HCT116 (cell line): ENCODE results near the gene PLPPR2. TPM values are rescaled to one million over a fixed set of nuclear protein-coding genes. Genes with fewer than 3 reads are reported as not detected.

ENCODE experiments used
- ATAC-seq: fragments of 200-7000 bp; cut with Tn5 transposase; 2 replicates; pipeline ENCODE4 v1.9.1; 2020; ENCODE audit warnings: mild to moderate bottlenecking, moderate library complexity
- BruUV-seq: library from RNA; stranded (reverse); fragments of 400-500 nt; replicated peaks from 2 replicates; lab custom pipeline; 2021; lab: Mats Ljungman, UMichigan
- CTCF ChIA-PET: fragments of 300-600 bp; sonication (Branson Sonifier 250); formaldehyde crosslinking; loops from one replicate; lab custom pipeline; 2021; ENCODE audit warnings: antibody characterized with exemption; lab: Charles Lee
- POLR2A ChIA-PET: fragments of 300-600, 350-600 bp; sonication (Branson Sonifier 250); formaldehyde crosslinking; loops from one replicate; lab custom pipeline; 2021; ENCODE audit warnings: antibody characterized with exemption; lab: Charles Lee
- RAD21 ChIA-PET, 2 experiments: fragments of 300-600 bp; sonication (Branson Sonifier 250); formaldehyde crosslinking; loops; one replicate each; lab custom pipeline; 2023; ENCODE audit warnings: low total read pairs in 2 of 2; ENCODE audit not compliant: uncharacterized antibody in 2 of 2, unreplicated experiment in 2 of 2, low non-redundant PET in 1 of 2; lab: Charles Lee
- DNase-seq: peaks from one replicate; pipeline ENCODE4 v3.0.0-alpha.2; 2010; ENCODE audit warnings: low read depth, low spot score
- H2AFZ ChIP-seq: fragments of 200-600 bp; shearing (Covaris generic), sonication (generic); 2 replicates; pipeline ENCODE4 v1.6.1; 2017; ENCODE audit warnings: low read depth, mixed run types, mixed read lengths, antibody characterized with exemption, low read length; ENCODE audit not compliant: poor library complexity, severe bottlenecking
- H3K27ac ChIP-seq: 2 replicates; pipeline ENCODE4 v1.5.1; 2012; ENCODE audit warnings: low read depth, low read length
- H3K27me3 ChIP-seq: fragments of 200-600 bp; sonication (generic); 2 replicates; pipeline ENCODE4 v1.6.1; 2016; ENCODE audit warnings: mixed run types, low read length, mixed read lengths; ENCODE audit not compliant: insufficient read depth
- H3K36me3 ChIP-seq, 2 experiments: fragments of 200-500 bp in 1 of 2; fragments of 200-600 bp in 1 of 2; sonication (Bioruptor generic) in 1 of 2; sonication (generic) in 1 of 2; 2 replicates each; pipeline versions ENCODE4 v1.5.1 to v1.6.1; 2014 to 2016; ENCODE audit warnings: low read length in 2 of 2, inconsistent platforms in 1 of 2, mixed read lengths in 1 of 2, mixed run types in 1 of 2; ENCODE audit not compliant: insufficient read depth in 2 of 2, control insufficient read depth in 1 of 2
- H3K4me1 ChIP-seq, 2 experiments: fragments of 200-600 bp in 1 of 2; sonication (generic) in 1 of 2; 2 replicates each; pipeline versions ENCODE4 v1.5.1 to v1.6.1; 2012 to 2017; ENCODE audit warnings: low read length in 2 of 2, inconsistent platforms in 1 of 2, mild to moderate bottlenecking in 1 of 2, mixed read lengths in 1 of 2, mixed run types in 1 of 2, moderate library complexity in 1 of 2; ENCODE audit not compliant: insufficient read depth in 2 of 2, control insufficient read depth in 1 of 2
- H3K4me2 ChIP-seq: fragments of 200-600 bp; sonication (generic); 2 replicates; pipeline ENCODE4 v1.6.1; 2017; ENCODE audit warnings: mixed run types, low read length, mixed read lengths
- H3K4me3 ChIP-seq, 2 experiments: fragments of 200-600 bp in 1 of 2; sonication (generic) in 1 of 2; replicated peaks in 1 of 2; 2 replicates each; pipeline ENCODE4 v1.5.1; 2011 to 2016; ENCODE audit warnings: low read length in 2 of 2, control low read depth in 1 of 2, low read depth in 1 of 2, mild to moderate bottlenecking in 1 of 2, mixed read lengths in 1 of 2, mixed run types in 1 of 2
- H3K79me2 ChIP-seq: fragments of 200-600 bp; sonication (generic); 2 replicates; pipeline ENCODE4 v1.6.1; 2017; ENCODE audit warnings: mild to moderate bottlenecking, mixed run types, low read length, moderate library complexity, mixed read lengths; ENCODE audit not compliant: insufficient read depth
- H3K9ac ChIP-seq: fragments of 200-600 bp; sonication (generic); 2 replicates; pipeline ENCODE4 v1.6.1; 2016; ENCODE audit warnings: low read length, mixed read lengths
- H3K9me2 ChIP-seq: fragments of 200-600 bp; sonication (generic), shearing (Covaris generic); 2 replicates; pipeline ENCODE4 v1.6.1; 2017; ENCODE audit warnings: mixed run types, mild to moderate bottlenecking, moderate library complexity; ENCODE audit not compliant: insufficient read depth
- H3K9me3 ChIP-seq, 2 experiments: fragments of 200-500 bp in 1 of 2; fragments of 200-600 bp in 1 of 2; sonication (Bioruptor generic) in 1 of 2; sonication (generic) in 1 of 2; 2 replicates each; pipeline ENCODE4 v1.6.1; 2014 to 2017; ENCODE audit warnings: low read length in 2 of 2, mixed read lengths in 2 of 2, inconsistent platforms in 1 of 2, low read depth in 1 of 2, mild to moderate bottlenecking in 1 of 2, mixed run types in 1 of 2, moderate library complexity in 1 of 2; ENCODE audit not compliant: control insufficient read depth in 1 of 2, insufficient read depth in 1 of 2
- H4K20me1 ChIP-seq: fragments of 200-600 bp; sonication (generic), shearing (Covaris generic); 2 replicates; pipeline ENCODE4 v1.6.1; 2017; ENCODE audit warnings: mixed run types, mild to moderate bottlenecking, moderate library complexity; ENCODE audit not compliant: insufficient read depth
- CBX3 ChIP-seq: IDR thresholded peaks from 2 replicates; pipeline ENCODE4 v1.6.1; 2012; ENCODE audit warnings: low read depth
- CEBPB ChIP-seq: IDR thresholded peaks from 2 replicates; pipeline ENCODE4 v1.6.1; 2012; ENCODE audit warnings: low read depth
- ELF1 ChIP-seq: IDR thresholded peaks from 2 replicates; pipeline ENCODE4 v1.6.1; 2012; ENCODE audit warnings: low read depth, borderline replicate concordance
- EZH2 ChIP-seq: fragments of 200-600 bp; sonication (generic); IDR thresholded peaks from 2 replicates; pipeline ENCODE4 v1.6.1; 2017; ENCODE audit warnings: antibody characterized with exemption, mixed run types
- EZH2phosphoT487 ChIP-seq: fragments of 200-600 bp; IDR thresholded peaks from 2 replicates; pipeline ENCODE4 v1.6.1; 2018; ENCODE audit warnings: antibody characterized with exemption, borderline replicate concordance
- FOSL1 ChIP-seq: IDR thresholded peaks from 2 replicates; pipeline ENCODE4 v1.6.1; 2012; ENCODE audit warnings: low read depth
- JUND ChIP-seq: IDR thresholded peaks from 2 replicates; pipeline ENCODE4 v1.6.1; 2012
- POLR2A ChIP-seq: IDR thresholded peaks from 2 replicates; pipeline ENCODE4 v1.7.0; 2011; ENCODE audit warnings: borderline replicate concordance; ENCODE audit not compliant: insufficient read depth, insufficient read length; ENCODE audit errors: extremely low read depth
- RAD21 ChIP-seq: IDR thresholded peaks from 2 replicates; pipeline ENCODE4 v1.6.1; 2012; ENCODE audit warnings: low read depth, mild to moderate bottlenecking
- SIN3A ChIP-seq: IDR thresholded peaks from 2 replicates; pipeline ENCODE4 v1.6.1; 2012; ENCODE audit warnings: low read depth
- SP1 ChIP-seq: IDR thresholded peaks from 2 replicates; pipeline ENCODE4 v1.6.1; 2012; ENCODE audit warnings: low read depth
- SRF ChIP-seq: IDR thresholded peaks from 2 replicates; pipeline ENCODE4 v1.6.1; 2012; ENCODE audit warnings: low read depth
- TCF7L2 ChIP-seq: IDR thresholded peaks from 2 replicates; pipeline ENCODE4 v1.7.0; 2011; ENCODE audit warnings: borderline replicate concordance, inconsistent platforms; ENCODE audit not compliant: insufficient read depth, insufficient read length; ENCODE audit errors: extremely low read depth
- YY1 ChIP-seq: IDR thresholded peaks from 2 replicates; pipeline ENCODE4 v1.6.1; 2011; ENCODE audit warnings: low read length, low read depth, moderate library complexity, mild to moderate bottlenecking; ENCODE audit not compliant: insufficient replicate concordance; ENCODE audit errors: extremely low read depth
- ZFX ChIP-seq: fragments of 450-650 bp; IDR thresholded peaks from 2 replicates; pipeline ENCODE4 v1.6.1; 2017
- ZNF274 ChIP-seq: fragments of 200-500 bp; sonication (Bioruptor generic); IDR thresholded peaks from 2 replicates; pipeline ENCODE4 v1.6.1; 2014; ENCODE audit warnings: mild to moderate bottlenecking, low read depth, low read length, inconsistent platforms
- intact Hi-C: fragments of 100-400 bp; cut with micrococcal nuclease; formaldehyde crosslinking; loops from 2 replicates; pipeline ENCODE4 v1.10.0; 2022
- total RNA-seq: library from RNA; stranded (reverse); gene quantifications from one replicate; pipeline ENCODE4 v1.2.1, GENCODE V29; 2021; ENCODE audit not compliant: unreplicated experiment
- TF ChIP-seq, protein P1 (sequence below): IDR thresholded peaks from 2 replicates; pipeline ENCODE4 v1.6.1; 2012
- TF ChIP-seq, protein P2 (sequence below), 3 experiments: fragments of 200-600 bp in 1 of 3; sonication (generic) in 1 of 3; IDR thresholded peaks in 2 of 3; conservative IDR thresholded peaks in 1 of 3; 2 replicates each; pipeline ENCODE4 v1.5.1; 2012 to 2017; ENCODE audit warnings: low read depth in 2 of 3, low read length in 2 of 3, antibody characterized with exemption in 1 of 3, borderline replicate concordance in 1 of 3, control low read depth in 1 of 3, mild to moderate bottlenecking in 1 of 3, mixed read lengths in 1 of 3, mixed run types in 1 of 3, moderate library complexity in 1 of 3; ENCODE audit not compliant: insufficient read depth in 1 of 3
- TF ChIP-seq, protein P3 (sequence below): IDR thresholded peaks from 2 replicates; pipeline ENCODE4 v1.6.1; 2012; ENCODE audit warnings: low read depth
- TF ChIP-seq, protein P4 (sequence below): IDR thresholded peaks from 2 replicates; pipeline ENCODE4 v1.6.1; 2011; ENCODE audit warnings: mild to moderate bottlenecking, low read length, moderate library complexity; ENCODE audit not compliant: insufficient replicate concordance; ENCODE audit errors: extremely low read depth

Gene PLPPR2
- total RNA-seq, 1 experiment from 2014 or later: 23.2 TPM

DNA sequence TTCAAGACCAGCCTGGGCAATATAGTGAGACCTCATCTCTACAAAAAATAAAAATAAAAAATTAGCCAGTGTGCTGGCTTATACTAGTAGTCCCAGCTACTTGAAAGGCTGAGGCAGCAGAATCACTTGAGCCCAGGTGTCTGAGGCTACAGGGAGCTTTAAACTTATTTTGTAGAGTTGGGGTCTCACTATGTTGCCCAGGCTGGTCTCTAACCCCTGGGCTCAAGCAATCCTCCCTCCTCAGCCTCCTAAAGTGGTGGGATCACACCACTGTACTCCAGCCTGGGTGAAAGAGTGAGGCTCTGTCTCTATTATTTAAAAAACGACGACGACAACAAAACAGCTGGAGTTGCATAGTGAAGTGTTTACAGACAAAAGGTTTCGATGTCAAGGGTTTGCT lies 23.7 kb upstream of the PLPPR2 start (continued):
- no peak for TF ChIP-seq SIN3A
- no peak for TF ChIP-seq ELF1
- TF ChIP-seq, all 23 proteins: peak for 0

DNA sequence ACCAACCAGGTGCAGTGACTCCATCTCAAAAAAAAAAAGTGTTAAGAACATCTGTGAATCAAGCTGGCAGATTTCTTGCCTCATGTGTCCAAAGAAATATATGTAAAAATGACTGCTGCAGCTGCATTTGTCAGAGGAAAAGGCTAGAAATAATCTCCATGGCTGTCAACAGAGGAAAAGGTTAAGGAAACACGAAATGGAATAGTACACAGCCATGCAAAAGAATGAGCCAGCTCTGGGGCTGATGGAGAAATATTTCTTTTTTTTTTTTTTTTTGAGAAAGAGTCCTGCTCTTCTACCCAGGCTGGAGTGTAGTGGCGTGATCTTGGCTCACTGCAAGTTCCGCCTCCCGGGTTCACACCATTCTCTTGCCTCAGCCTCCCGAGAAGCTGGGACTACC lies 22.4 kb upstream of the PLPPR2 start:
- intact Hi-C loops: no loop called here
- no TSS peak for BruUV-seq
- ChIA-PET POLR2A (no interaction called here), CTCF (no interaction called here), RAD21 (no interaction called here)
- no peak overlapping the region for H3K4me3 ChIP-seq
- H3K27me3 ChIP-seq: no peaks in the 10 kb centered on the region
- H3K9me2 ChIP-seq: no peaks in the 10 kb centered on the region
- H3K36me3 ChIP-seq: peaks cover 7 to 16% of the 10 kb centered on the region in 2 experiments
- no peak overlapping the region for H3K4me2 ChIP-seq
- H4K20me1 ChIP-seq: no peaks in the 10 kb centered on the region
- ATAC-seq (no peak), DNase-seq (no peak)
- H3K9ac ChIP-seq: no peak overlapping the region
- no peak overlapping the region for H2AFZ ChIP-seq
- H3K9me3 ChIP-seq: no peaks in the 10 kb centered on the region
- no peaks in the 10 kb centered on the region for H3K4me1 ChIP-seq
- H3K27ac ChIP-seq: no peak overlapping the region
- no peaks in the 10 kb centered on the region for H3K79me2 ChIP-seq
- TF ChIP-seq EZH2phosphoT487 (no peak), EZH2 (no peak), SP1 (no peak), ZFX (no peak), CEBPB (no peak), SIN3A (no peak), TCF7L2 (no peak), YY1 (no peak), SRF (no peak), RAD21 (no peak), POLR2A (no peak), CBX3 (no peak), FOSL1 (no peak), JUND (no peak), ZNF274 (no peak)
- TF ChIP-seq, protein P1, sequence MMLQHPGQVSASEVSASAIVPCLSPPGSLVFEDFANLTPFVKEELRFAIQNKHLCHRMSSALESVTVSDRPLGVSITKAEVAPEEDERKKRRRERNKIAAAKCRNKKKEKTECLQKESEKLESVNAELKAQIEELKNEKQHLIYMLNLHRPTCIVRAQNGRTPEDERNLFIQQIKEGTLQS: no peak
- TF ChIP-seq, protein P2, sequence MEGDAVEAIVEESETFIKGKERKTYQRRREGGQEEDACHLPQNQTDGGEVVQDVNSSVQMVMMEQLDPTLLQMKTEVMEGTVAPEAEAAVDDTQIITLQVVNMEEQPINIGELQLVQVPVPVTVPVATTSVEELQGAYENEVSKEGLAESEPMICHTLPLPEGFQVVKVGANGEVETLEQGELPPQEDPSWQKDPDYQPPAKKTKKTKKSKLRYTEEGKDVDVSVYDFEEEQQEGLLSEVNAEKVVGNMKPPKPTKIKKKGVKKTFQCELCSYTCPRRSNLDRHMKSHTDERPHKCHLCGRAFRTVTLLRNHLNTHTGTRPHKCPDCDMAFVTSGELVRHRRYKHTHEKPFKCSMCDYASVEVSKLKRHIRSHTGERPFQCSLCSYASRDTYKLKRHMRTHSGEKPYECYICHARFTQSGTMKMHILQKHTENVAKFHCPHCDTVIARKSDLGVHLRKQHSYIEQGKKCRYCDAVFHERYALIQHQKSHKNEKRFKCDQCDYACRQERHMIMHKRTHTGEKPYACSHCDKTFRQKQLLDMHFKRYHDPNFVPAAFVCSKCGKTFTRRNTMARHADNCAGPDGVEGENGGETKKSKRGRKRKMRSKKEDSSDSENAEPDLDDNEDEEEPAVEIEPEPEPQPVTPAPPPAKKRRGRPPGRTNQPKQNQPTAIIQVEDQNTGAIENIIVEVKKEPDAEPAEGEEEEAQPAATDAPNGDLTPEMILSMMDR (IDR thresholded peaks at IDR 0.05 in 2 of 3, conservative IDR thresholded peaks at IDR 0.05 in 1 of 3; ENCODE audit: borderline replicate concordance in 1 of 3, insufficient read depth in 1 of 3, low read depth in 2 of 3, low read length in 2 of 3): no peak
- TF ChIP-seq, protein P3, sequence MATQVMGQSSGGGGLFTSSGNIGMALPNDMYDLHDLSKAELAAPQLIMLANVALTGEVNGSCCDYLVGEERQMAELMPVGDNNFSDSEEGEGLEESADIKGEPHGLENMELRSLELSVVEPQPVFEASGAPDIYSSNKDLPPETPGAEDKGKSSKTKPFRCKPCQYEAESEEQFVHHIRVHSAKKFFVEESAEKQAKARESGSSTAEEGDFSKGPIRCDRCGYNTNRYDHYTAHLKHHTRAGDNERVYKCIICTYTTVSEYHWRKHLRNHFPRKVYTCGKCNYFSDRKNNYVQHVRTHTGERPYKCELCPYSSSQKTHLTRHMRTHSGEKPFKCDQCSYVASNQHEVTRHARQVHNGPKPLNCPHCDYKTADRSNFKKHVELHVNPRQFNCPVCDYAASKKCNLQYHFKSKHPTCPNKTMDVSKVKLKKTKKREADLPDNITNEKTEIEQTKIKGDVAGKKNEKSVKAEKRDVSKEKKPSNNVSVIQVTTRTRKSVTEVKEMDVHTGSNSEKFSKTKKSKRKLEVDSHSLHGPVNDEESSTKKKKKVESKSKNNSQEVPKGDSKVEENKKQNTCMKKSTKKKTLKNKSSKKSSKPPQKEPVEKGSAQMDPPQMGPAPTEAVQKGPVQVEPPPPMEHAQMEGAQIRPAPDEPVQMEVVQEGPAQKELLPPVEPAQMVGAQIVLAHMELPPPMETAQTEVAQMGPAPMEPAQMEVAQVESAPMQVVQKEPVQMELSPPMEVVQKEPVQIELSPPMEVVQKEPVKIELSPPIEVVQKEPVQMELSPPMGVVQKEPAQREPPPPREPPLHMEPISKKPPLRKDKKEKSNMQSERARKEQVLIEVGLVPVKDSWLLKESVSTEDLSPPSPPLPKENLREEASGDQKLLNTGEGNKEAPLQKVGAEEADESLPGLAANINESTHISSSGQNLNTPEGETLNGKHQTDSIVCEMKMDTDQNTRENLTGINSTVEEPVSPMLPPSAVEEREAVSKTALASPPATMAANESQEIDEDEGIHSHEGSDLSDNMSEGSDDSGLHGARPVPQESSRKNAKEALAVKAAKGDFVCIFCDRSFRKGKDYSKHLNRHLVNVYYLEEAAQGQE: no peak
- TF ChIP-seq, protein P4, sequence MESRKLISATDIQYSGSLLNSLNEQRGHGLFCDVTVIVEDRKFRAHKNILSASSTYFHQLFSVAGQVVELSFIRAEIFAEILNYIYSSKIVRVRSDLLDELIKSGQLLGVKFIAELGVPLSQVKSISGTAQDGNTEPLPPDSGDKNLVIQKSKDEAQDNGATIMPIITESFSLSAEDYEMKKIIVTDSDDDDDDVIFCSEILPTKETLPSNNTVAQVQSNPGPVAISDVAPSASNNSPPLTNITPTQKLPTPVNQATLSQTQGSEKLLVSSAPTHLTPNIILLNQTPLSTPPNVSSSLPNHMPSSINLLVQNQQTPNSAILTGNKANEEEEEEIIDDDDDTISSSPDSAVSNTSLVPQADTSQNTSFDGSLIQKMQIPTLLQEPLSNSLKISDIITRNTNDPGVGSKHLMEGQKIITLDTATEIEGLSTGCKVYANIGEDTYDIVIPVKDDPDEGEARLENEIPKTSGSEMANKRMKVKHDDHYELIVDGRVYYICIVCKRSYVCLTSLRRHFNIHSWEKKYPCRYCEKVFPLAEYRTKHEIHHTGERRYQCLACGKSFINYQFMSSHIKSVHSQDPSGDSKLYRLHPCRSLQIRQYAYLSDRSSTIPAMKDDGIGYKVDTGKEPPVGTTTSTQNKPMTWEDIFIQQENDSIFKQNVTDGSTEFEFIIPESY: no peak
